Anterior cingulate cortex (tissue), 58 donors: Measurements from ENCODE around the gene MYCBPAP.

ENCODE experiments used
- DNase-seq, 58 donors: peaks; one replicate each; lab custom pipeline; 2025; lab: John Stamatoyannopoulos, UW

Gene MYCBPAP

DNA sequence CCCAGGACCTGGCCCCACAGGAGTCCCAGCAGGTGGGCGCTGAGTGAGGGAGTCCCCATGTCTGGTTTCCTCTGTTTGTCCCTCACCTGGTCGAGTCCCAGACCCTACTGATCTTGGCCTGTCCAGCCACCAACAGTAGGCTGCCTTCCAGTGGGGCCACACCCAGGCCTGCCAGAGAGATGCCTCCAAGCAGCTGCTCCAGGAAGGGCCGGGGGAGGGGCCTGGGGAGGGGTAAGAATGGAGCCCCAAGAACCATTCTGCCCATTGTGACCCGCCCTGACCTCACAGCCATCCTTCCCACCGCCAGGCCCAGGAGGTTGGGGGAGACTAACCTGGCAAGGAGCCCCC, 39.5 kb downstream of the MYCBPAP start:
- DNase-seq: no peak

DNA sequence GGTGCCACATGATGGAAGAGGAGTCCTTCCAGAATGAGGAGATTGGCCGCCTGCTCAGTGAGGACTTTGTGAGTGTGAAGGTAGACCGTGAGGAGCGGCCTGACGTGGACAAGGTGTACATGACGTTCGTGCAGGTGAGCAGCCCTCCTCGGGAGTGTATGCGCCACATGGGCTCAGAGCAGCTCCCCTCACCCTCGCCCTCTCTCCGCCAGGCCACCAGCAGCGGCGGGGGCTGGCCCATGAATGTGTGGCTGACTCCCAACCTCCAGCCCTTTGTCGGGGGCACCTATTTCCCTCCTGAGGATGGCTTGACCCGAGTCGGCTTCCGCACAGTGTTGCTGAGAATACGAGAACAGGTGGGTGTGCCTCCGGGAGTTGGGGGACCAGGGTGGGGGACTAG, 40.6 kb downstream of the MYCBPAP start:
- DNase-seq: no peak

- DNase-seq: no peak
Measured at GRCh38 chr17:50549256-50549941, 41.2 kb downstream of the MYCBPAP start.

DNA sequence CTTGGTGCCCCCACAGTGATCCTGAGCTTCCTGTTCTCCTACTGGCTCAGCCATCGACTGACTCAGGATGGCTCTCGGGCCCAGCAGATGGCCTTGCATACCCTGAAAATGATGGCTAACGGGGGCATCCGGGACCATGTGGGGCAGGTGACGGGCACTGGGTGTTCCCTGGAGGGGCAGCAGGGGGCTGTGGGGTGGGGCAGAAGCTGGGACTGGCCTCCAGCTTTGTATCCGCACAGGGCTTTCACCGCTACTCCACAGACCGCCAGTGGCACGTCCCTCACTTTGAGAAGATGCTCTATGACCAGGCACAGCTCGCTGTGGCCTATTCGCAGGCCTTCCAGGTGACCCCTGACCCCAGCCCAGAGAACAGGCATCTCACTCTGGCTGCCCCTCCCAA, 41.7 kb downstream of the MYCBPAP start:
- DNase-seq: no peak

GRCh38 chr17:50550661-50551432, 42.6 kb downstream of the MYCBPAP start:
- DNase-seq: peak in 55 of 58 donors; percentile 13 to 82 (median 62)

DNA sequence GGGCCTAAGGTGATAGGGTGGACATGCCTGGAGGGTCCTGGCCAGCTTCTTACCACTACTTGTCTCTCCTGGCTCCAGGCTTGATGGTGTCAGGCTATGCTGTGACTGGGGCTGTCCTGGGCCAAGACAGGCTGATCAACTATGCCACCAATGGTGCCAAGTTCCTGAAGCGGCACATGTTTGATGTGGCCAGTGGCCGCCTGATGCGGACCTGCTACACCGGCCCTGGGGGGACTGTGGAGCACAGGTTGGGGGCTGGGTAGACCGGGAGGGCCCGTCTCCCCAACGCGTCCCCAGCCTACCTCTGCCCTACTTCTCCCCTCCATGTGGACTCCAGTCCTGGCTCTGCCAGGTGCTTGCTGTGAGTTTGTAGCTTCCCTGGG, 43.2 kb downstream of the MYCBPAP start:
- no peak for DNase-seq

GRCh38 chr17:50551884-50552283, 43.6 kb downstream of the MYCBPAP start:
- DNase-seq: no peak

DNA sequence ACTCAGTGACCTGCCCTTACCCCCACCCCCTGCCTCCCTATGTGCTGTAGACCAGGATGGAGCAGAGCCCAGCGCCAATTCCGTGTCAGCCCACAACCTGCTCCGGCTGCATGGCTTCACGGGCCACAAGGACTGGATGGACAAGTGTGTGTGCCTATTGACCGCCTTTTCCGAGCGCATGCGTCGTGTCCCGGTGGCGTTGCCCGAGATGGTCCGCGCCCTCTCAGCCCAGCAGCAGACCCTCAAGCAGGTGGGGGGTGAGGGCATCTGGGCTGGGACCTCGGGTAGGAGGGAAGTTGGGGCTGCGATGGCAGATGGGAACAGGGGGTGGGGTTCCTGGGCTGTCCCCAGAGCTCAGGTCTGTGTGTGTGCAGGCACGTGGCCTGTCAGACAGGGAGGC, 46.0 kb downstream of the MYCBPAP start:
- no peak for DNase-seq

GRCh38 chr17:50556803-50557202, 48.6 kb downstream of the MYCBPAP start:
- DNase-seq: peak in 17 of 58 donors; percentile 8 to 53 (median 26)

GRCh38 chr17:50557630-50558029, 49.4 kb downstream of the MYCBPAP start:
- DNase-seq: no peak

GRCh38 chr17:50558091-50558490, 49.9 kb downstream of the MYCBPAP start:
- DNase-seq: no peak

- peak in 1 of 58 donors; percentile 18 for DNase-seq
Measured at GRCh38 chr17:50558581-50558940, 50.3 kb downstream of the MYCBPAP start.

GRCh38 chr17:50558941-50559614, 50.8 kb downstream of the MYCBPAP start:
- DNase-seq: peak in 6 of 58 donors; percentile 8 to 40 (median 16)

- peak in 4 of 58 donors; percentile 15 to 83 (median 36) for DNase-seq
Measured at GRCh38 chr17:50559674-50560184, 51.5 kb downstream of the MYCBPAP start.

DNA sequence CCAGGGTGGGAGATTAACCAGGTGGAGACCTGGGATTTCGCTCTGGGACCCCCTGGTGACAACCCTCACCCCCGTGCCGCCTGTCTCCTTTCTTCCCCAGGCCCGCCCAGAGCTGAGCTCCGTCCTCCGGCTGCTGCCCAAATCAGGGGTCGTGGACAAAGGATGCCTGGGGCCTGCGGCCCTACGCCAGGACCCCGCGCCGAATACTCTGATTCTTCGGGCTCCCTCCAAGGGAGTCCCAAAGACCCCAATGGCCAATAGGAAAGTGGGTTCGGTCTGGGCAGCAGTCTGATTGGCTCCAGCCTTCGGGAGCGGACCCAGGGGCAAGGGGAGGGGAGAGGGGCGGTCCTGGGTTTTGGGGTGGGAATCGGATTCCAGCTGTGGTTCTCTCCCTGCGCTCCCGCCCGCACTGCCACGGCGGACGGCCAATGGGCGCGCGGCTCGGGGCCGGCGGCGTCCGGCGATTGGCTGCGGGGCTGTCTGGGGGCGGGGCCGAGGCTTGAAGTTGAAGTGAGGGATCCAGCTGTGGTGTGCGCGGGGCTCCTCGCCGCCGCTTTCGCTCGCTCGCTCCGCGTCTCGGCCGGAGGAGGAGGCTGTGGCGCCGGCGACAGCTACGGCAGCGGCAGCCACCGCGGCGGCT, 52.1 kb downstream of the MYCBPAP start, which contains the start of gene CACNA1G:
CACNA1G (plus strand) TSS at position 531 of the 640 bp plus-strand sequence. CDS start 745 bp downstream, outside the sequence.
- peak in 57 of 58 donors; percentile 31 to 91 (median 76) for DNase-seq

DNA sequence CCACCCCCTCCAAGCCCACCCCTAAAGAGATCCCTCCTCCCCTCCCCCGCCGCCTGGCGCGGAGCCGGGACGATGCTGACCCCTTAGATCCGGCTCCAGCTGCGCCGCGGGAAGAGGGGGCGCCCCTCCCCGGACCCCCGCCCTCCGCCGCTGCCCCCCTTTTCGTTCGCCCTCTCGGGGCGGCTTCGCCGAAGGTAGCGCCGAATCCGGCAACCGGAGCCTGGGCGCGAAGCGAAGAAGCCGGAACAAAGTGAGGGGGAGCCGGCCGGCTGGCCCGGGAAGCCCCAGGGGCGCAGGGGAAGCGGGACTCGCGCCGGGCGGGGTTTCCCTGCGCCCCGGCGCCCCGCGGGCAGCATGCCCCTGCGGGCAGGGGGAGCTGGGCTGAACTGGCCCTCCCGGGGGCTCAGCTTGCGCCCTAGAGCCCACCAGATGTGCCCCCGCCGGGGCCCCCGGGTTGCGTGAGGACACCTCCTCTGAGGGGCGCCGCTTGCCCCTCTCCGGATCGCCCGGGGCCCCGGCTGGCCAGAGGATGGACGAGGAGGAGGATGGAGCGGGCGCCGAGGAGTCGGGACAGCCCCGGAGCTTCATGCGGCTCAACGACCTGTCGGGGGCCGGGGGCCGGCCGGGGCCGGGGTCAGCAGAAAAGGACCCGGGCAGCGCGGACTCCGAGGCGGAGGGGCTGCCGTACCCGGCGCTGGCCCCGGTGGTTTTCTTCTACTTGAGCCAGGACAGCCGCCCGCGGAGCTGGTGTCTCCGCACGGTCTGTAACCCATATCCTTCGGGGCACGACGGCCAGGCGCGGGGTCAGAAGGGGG, 52.9 kb downstream of the MYCBPAP start:
- DNase-seq: peak in 1 of 58 donors; percentile 61

DNA sequence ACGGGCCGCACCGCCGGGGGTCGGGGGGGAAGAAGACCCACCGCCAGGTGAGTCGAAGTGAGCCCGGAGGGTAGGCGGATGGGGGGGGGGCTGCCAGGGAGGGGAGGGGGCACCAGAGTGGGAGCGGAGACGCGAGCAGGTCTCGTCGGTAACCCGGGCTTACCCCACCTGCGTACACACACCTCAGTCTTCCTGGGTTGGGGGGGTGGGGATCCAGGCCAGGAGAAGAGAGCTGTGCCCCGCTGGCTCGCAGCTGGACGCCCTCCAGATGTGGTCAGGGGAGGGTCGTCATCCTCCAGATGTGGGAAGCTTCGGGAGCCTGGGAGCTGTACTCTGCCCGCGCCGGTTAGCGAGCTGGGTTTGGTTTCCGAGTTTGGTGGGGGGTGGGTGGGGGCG, 53.5 kb downstream of the MYCBPAP start:
- DNase-seq: no peak

DNA sequence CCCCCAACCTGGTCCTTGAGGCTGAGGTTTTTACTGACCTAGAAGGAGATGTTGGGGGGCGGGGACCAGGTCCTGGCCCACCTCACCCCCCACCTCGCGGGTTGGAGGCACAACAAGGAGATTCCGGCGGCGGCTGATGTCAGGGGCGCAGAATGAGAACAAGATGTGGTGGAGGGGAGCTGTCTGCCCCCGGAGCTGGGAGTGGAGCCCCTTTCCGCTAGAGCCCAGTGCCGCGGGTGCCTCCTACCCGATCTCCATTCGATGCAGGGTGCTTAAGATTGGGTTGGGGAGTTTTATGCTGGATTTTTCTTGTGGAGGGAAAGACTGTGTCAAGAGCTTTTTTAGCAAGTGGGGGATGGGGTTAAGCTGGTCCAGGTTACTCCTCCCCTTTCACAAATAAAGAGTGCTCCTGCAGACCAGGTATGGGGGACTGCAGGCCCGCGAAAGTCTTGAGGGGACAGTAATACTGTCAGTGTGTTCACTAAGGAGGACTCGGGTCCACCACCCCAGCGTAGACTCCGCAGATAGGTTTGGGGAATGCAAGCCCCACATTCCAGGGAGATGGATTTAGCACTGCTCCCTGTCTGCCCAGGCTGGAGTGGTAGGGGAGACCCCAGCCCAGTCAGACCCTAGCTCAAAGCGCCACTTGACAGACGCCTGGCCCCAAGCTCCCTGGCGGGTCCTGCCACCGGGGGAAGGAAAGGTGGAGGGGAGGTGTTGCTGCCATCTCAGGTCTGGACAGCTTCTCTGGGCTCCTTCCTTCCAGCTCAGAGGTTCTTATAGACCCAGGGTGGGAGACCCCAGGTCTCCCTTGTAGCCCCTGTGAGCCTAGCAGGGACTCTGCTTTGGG, 54.2 kb downstream of the MYCBPAP start:
- no peak for DNase-seq

DNA sequence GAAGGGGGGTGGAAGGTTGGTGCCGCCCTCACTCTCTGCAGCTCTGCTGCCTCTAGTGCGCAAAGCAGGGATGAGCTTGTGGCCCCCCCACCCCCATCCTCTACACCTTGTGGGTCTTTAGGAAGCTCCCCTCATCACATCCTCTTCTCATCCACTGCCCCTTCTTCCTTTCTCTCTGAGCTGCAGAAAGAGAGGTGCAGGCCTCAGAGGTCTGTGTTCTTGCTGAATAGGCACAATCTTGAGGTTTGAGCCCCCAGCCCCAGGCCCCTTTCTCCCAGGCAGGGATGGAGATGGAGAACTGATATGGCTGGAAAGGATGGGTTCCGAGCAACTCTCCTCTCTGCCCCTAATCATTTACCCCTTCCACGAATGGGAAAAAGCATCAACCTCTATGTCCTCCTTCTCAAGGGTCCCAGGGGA, 54.9 kb downstream of the MYCBPAP start:
- DNase-seq: peak in 6 of 58 donors; percentile 15 to 39 (median 28)
